ENCODE measurements around the gene ZNHIT1.

DNA sequence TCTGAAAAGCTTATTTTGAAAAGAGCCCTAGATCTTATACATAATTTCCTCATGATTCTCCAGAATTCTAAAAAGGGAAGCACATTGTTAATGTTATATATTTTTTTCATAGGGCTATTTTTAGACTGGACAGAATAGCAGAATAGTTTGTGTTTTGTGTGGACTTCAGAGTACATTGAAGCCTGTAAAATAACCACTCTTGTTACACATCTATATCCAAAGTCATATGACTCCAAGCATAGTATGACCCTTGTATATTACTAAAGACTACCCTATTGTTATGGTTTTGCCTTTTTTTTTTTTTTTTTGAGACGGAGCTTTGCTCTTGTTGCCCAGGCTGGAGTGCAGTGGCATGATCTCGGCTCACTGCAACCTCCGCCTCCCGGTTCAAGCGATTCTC, 53.1 kb downstream of the ZNHIT1 start:
- TF ChIP-seq, protein P1, sequence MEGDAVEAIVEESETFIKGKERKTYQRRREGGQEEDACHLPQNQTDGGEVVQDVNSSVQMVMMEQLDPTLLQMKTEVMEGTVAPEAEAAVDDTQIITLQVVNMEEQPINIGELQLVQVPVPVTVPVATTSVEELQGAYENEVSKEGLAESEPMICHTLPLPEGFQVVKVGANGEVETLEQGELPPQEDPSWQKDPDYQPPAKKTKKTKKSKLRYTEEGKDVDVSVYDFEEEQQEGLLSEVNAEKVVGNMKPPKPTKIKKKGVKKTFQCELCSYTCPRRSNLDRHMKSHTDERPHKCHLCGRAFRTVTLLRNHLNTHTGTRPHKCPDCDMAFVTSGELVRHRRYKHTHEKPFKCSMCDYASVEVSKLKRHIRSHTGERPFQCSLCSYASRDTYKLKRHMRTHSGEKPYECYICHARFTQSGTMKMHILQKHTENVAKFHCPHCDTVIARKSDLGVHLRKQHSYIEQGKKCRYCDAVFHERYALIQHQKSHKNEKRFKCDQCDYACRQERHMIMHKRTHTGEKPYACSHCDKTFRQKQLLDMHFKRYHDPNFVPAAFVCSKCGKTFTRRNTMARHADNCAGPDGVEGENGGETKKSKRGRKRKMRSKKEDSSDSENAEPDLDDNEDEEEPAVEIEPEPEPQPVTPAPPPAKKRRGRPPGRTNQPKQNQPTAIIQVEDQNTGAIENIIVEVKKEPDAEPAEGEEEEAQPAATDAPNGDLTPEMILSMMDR (IDR thresholded peaks at IDR 0.05; ENCODE audit: insufficient read depth, low read length): no peak
- no peak for TF ChIP-seq SPI1 (IDR thresholded peaks at IDR 0.05; ENCODE audit: borderline replicate concordance, low read depth)
